Dendritic cell treated with granulocyte-macrophage colony-stimulating factor and Interleukin-4, amounts not matched to agents 40 ng/mL and 50 ng/mL, for 4 days (primary cell): ENCODE results near the gene MBD3.
A peak's percentile ranks its signal among the peaks of the same experiment; 100 is the strongest.

Source experiments
- H3K27ac Mint-ChIP-seq: one replicate; pipeline ENCODE4 v1.8.0; 2022; ENCODE audit warnings: mild to moderate bottlenecking, mixed read lengths
- H3K27me3 Mint-ChIP-seq: one replicate; pipeline ENCODE4 v1.8.0; 2022; ENCODE audit warnings: mild to moderate bottlenecking, mixed read lengths
- H3K36me3 Mint-ChIP-seq: one replicate; pipeline ENCODE4 v1.8.0; 2022; ENCODE audit warnings: low read depth, mixed read lengths
- H3K4me1 Mint-ChIP-seq: one replicate; pipeline ENCODE4 v1.8.0; 2022; ENCODE audit warnings: low read depth, mixed read lengths
- H3K4me3 Mint-ChIP-seq: one replicate; pipeline ENCODE4 v1.8.0; 2022; ENCODE audit warnings: mild to moderate bottlenecking, moderate library complexity, mixed read lengths
- H3K9me3 Mint-ChIP-seq: one replicate; pipeline ENCODE4 v1.8.0; 2022; ENCODE audit warnings: mixed read lengths
- intact Hi-C: fragments of 100-400 bp; cut with micrococcal nuclease; formaldehyde crosslinking; loops from one replicate; pipeline ENCODE4 v1.15.0; 2022

MBD3 gene

DNA sequence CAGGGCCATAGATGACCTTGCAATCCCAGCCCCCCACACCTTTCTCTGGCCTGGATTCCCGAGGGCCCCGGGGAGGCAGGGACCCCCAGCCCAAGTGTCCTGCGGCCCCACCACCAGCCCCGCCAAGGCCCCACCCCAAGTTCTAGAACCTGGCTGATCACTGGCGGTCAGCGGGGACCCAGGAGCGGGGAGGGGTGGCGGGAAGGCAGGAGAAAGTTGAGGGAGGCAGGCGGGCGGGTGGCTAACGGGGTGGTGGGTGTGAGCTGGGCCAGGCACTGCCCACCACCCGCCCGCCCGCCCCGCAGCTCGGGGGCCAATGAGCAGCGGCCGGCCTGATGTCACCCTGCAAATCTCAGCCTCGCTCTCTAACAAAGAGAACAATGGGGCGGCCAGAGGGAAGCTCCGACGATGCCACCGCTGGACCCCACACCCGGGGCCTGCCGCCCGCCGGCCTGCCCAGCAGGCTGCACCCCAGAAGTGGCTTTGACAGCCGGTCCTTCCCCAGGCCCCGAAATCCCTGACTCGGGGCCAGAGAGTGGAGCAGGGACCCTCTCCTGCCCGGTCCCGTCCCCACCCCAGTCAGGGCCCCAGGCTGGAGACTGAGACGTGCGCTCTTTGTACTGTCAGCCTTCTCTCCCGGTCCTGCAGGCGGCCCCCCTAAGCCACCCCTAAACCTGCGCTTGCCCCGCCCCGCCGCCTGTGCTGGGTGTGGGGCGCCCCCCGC, 26.1 kb downstream of the MBD3 start:
- H3K4me1 Mint-ChIP-seq, result peaks cover 15% of the 10 kb centered on the region
- H3K27ac Mint-ChIP-seq, result no peak overlapping the region
- H3K27me3 Mint-ChIP-seq, result peaks cover 49% of the 10 kb centered on the region
- H3K4me3 Mint-ChIP-seq, result peak overlapping the region; percentile 26
- H3K36me3 Mint-ChIP-seq, result no peaks in the 10 kb centered on the region
- intact Hi-C loops, result no loop called here
- H3K9me3 Mint-ChIP-seq, result no peaks in the 10 kb centered on the region

DNA sequence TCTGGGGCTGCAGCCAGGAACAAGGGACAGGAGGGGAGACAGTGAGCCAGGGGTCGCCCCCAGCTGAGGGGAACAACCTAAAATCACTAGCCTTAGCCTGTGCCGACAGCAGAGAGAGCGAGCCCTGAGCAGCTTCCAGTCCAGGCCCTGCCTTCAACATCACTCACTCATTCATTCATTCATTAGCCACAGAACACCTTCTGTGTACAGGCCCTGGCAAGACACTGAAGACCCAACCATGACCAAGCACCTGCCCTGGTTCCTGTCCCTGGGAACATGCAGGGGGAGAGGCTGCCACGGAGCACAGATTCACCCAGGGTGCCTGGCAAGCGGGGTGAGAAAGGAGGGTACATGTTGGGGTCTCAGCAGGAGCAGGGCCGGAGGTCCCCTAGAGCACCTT, 29.4 kb downstream of the MBD3 start:
- Mint-ChIP-seq H3K4me1 (peaks cover 11% of the 10 kb centered on the region), H3K9me3 (no peaks in the 10 kb centered on the region), H3K27ac (no peak overlapping the region), H3K27me3 (peaks cover 28% of the 10 kb centered on the region), H3K36me3 (no peaks in the 10 kb centered on the region), H3K4me3 (no peak overlapping the region)
- intact Hi-C loops, result no loop called here

DNA sequence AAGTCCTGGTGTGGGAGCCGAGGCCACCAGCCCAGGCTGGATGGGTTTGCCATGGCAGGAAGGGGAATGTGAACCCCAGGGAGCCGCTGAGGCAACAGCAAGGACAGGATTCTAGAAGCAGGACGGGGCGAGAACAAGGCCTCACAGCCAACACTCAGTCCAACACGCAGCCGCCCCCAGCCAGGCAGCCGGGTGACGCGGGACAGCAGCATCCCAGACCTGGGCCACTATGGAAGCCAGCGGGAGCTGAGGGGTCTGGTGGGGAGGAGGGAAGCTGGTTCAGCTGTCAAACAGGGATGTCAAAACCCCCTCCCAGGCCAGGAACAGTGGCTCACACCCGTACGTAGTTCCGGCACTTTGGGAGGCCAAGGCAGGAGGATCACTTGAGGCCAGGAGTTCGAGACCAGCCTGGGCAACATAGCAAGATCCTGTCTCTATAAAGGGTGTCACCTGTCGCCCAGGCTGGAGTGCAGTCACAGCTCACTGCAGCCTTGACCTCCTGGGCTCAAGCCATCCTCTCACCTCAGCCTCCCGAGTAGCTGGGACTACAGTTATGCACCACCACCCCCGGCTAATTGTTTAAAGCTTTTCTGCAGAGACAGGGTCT, 31.3 kb downstream of the MBD3 start:
- Mint-ChIP-seq H3K27ac (no peak overlapping the region), H3K27me3 (peaks cover 24% of the 10 kb centered on the region), H3K4me3 (no peak overlapping the region)

DNA sequence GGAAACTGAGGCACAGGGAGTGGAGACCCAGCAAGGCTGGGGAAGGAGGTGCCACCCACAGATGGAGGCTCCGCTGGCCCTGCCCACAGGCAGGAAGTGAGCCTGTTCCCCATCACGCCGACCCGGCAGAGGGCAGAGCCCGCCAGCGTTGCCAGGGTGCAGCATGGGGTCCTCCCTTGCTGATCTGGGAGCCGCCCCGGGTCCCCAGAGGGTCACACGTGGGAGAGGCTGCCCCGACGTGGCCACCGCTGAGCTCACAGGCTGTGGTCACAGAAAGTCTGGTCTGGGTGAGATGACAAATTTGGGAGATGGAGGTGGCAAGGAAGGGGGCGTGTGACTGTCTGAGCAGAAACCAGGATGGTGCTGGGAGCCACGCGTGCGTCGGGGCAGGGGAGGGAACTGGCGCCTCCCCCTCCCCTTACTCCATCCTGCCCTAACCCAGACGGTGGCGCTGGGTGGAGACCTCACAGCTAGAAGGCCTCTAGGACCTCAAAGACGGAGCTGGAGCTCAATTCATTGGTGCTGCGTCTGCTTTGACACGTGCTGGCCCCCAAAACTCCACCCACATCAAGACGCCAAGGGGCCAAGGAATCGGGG, 32.3 kb downstream of the MBD3 start:
- Mint-ChIP-seq H3K9me3 (no peaks in the 10 kb centered on the region), H3K27ac (no peak overlapping the region), H3K36me3 (peaks cover 16% of the 10 kb centered on the region), H3K27me3 (peaks cover 17% of the 10 kb centered on the region), H3K4me1 (peaks cover 11% of the 10 kb centered on the region), H3K4me3 (no peak overlapping the region)
- intact Hi-C loops, result no loop called here

More for the DNA sequence above, 31.3 kb downstream of the MBD3 start:
- Mint-ChIP-seq H3K9me3 (no peaks in the 10 kb centered on the region), H3K36me3 (peaks cover 6% of the 10 kb centered on the region), H3K4me1 (peaks cover 11% of the 10 kb centered on the region)
- intact Hi-C loops, result no loop called here

DNA sequence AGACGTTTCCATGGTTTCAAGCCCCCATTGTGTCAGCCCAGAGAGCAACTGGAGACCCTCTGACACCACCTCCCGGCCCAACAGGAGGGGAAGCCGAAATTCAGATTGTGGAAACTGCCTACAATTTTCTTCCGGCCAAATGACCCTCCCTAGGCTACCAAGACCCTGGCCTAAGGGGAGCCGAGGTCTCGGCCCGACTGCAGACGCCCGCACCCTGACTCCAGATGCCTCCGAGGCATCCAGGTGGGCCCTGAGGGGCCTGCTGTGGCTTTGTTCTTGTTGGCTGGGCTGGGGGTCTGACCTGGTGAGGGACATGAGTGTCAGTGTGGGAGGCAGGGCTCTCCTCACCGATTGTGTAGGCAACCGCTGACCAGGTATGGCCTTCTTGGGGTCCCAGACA, 34.1 kb downstream of the MBD3 start:
- Mint-ChIP-seq H3K36me3 (peaks cover 18% of the 10 kb centered on the region), H3K4me1 (peaks cover 11% of the 10 kb centered on the region), H3K9me3 (no peaks in the 10 kb centered on the region), H3K4me3 (no peak overlapping the region), H3K27me3 (peaks cover 6% of the 10 kb centered on the region), H3K27ac (no peak overlapping the region)
- intact Hi-C loops, result no loop called here

DNA sequence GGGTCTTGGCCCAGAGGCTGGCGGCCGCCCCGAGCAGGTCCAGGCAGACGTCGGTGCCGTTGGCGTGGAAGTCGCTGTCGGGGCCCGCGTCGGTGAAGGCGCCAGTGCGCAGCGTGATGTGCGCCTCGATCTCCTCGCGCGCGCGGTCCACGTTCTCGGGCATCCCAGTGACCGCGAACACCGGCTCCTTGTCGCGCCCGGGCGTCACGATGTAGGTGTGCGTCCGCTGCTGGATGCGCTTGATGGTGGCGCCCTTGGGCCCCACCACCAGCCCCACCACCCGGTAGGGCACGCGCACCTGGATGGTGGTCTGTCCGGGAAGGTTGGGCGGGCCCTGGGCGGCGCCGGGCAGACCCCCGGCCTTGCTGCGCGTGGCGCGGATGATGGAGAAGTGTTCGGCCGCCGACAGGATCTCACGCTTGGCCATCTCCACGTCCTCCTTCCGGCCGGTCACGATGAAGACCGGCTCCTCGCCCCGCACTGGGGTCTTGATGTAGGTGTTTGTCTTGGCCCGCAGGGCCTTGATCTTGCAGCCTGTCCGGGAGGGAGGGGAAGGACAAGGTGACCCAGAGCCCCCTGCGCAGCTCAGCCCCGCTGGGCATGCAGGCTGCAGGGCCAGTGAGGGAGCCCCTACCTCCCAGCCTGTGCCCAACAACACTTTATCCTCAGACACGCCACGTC, 36.1 kb downstream of the MBD3 start:
- Mint-ChIP-seq H3K4me3 (no peak overlapping the region), H3K9me3 (no peaks in the 10 kb centered on the region), H3K27ac (no peak overlapping the region), H3K36me3 (peaks cover 18% of the 10 kb centered on the region), H3K4me1 (peaks cover 11% of the 10 kb centered on the region), H3K27me3 (peaks cover 14% of the 10 kb centered on the region)
- intact Hi-C loops, result no loop called here

DNA sequence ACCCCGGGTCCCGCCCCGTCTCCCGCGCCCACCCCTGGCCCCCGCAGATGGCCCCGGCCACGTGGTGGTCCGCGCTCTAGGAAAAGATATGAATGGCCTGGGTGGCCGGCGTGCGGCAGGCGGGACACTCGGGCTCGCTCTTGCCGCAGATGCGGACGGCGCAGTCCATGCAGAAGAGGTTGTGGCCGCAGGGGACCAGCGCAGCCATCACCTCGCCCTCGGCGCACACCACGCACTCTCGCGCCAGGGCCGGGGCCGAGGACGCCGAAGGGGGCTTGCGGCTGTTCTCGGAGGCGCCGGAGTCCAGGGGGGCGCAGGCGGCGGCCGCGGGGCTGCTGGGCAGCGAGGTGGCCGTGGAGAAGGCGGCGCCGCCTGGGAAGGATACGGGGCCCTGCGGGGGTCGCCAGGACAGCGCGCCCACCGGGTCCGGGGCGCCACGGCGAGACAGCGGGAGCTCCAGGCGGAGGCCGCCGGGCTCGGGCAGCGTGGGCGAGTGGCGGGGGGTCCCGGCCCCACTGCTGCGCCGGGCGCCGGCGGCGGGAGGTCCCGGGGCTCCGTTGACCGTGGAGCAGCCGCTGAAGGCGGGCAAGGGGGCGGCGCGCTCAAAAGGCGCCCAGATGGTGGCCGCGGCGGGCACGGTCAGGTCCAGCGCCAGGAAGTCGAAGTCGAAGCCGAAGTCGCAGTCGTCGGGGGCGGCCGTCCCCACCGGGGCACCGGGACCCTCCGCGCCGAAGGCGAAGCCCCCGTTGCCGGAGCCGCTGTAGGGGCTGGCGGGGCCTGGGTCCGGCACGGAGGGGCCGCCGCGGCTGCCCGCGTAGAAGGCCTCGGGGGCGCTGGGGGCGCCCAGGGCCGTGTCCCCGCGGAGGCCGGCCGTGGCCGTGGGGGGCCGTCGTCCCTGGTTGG, 36.9 kb downstream of the MBD3 start:
- peaks cover 18% of the 10 kb centered on the region for H3K36me3 Mint-ChIP-seq
- H3K27ac Mint-ChIP-seq, result no peak overlapping the region
- peaks cover 10% of the 10 kb centered on the region for H3K27me3 Mint-ChIP-seq
- no peaks in the 10 kb centered on the region for H3K9me3 Mint-ChIP-seq
- intact Hi-C loops, result no loop called here
- no peak overlapping the region for H3K4me3 Mint-ChIP-seq
- H3K4me1 Mint-ChIP-seq, result peaks cover 7% of the 10 kb centered on the region

DNA sequence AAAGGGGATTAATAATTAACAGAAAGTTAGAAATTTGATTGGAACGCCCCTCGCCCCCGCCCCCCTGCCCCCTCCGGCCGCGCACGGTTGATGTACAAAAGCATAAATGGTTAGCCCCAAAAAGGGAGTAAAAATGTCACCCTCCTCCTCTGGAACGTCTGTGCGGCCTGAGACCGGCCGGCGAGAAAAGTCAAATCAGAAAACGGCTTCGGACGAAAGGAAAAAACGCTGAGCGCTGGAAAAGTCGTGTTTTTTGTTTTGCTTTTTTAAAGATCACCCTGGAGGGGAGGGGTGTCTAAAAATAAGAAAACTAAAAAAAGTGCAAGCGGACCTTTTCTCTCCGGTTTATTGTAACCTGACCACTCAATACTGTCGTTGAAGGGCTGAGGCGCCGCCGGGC, 37.7 kb downstream of the MBD3 start:
- intact Hi-C loops, result no loop called here
- Mint-ChIP-seq H3K36me3 (peaks cover 18% of the 10 kb centered on the region), H3K9me3 (no peaks in the 10 kb centered on the region), H3K4me1 (no peaks in the 10 kb centered on the region), H3K27ac (no peak overlapping the region), H3K4me3 (no peak overlapping the region), H3K27me3 (peaks cover 10% of the 10 kb centered on the region)

DNA sequence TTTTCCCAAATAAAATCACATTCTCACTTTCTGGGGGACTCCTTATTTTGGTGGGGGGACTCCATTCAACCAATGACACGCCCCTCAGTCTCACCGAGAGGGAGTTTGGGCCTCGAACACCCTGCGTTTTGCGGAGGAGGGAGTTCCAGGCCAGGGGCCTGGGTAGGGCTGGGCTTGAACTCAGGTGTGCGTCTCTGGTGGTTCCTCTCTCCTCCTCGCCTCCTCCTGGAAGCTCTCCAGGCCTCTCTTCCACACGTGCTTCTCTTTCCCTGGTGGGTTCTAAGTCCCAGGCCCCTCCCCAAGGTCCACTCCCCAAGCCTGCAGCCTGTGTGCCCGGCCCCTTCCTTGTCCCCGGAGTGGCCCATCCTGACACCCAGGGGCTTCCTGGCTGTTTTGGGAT, 39.2 kb downstream of the MBD3 start:
- intact Hi-C loops, result no loop called here
- Mint-ChIP-seq H3K36me3 (peaks cover 18% of the 10 kb centered on the region), H3K27ac (no peak overlapping the region), H3K27me3 (peaks cover 13% of the 10 kb centered on the region), H3K9me3 (no peaks in the 10 kb centered on the region), H3K4me1 (no peaks in the 10 kb centered on the region), H3K4me3 (no peak overlapping the region)

DNA sequence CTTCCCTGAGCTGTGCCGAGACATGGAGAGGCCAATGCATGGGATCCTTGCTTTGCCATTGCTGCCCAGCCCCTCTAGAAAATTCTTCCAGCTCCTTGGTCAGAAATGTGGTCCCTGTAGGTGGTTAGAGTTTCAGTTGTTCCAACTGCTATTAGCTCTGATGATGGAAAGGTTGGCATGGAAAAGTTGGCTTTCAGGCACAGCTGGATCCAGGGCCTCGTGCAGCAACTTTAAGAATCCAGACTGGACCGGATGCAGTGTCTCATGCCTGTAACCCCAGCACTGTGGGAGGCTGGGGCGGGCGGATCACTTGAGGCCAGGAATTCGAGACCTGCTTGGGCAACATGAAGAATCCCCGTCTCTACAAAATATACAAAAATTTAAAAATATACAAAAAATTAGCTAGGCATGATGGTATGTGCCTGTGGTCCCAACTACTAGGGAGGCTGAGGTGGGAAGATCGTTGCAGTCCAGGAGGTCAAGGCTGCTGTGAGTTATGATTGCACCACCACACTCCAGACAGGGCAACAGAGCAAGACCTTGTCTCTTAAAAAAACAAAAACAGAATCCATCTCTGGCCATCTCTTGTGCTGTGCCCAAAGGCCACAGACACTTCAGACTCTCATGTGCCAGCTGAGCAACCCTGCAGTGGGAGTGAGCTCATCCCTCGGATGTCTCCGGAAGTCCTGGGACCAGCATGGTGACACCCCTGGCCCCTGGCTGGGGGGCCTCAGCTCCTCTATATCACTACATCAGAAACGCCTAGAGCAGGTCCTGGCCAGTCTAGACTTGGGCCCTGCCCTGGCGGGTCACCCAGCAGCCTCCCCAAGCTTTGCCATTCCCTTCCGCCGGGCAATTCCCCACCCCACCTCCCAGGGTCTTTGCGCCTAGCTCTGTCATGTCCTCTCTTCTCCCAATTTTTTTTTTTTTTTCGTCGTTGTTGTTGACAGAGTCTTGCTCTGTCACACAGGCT, 41.3 kb downstream of the MBD3 start:
- Mint-ChIP-seq H3K9me3 (no peaks in the 10 kb centered on the region), H3K4me3 (no peak overlapping the region), H3K27ac (no peak overlapping the region), H3K4me1 (no peaks in the 10 kb centered on the region), H3K27me3 (peaks cover 23% of the 10 kb centered on the region), H3K36me3 (peaks cover 12% of the 10 kb centered on the region)
- intact Hi-C loops, result no loop called here

DNA sequence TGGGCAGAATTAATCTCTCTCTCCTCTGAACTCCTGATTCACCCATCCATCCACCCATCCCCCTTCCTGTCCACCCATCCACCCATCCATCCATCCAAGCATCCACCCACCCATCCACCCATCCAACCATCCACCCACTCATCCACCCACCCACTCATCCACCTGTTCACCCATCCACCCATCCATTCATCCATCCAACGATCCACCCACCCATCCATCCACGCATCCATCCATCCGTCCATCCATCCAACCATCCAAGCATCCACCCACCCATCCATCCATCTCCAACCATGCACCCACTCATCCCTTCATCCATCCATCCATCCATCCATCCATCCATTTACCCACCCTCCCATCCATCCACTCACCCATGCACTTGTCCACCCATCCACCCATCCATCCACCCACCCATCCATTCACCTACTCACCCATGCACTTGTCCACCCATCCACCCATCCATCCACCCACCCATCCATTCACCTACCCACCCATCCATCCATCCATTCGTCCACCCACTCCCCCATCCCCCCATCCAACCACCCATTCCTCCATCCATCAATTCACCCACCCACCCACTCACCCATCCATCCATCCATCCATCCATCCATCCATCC, 43.2 kb downstream of the MBD3 start:
- no peaks in the 10 kb centered on the region for H3K4me1 Mint-ChIP-seq
- intact Hi-C loops, result loop anchor here (5.0 kb wide), 1 partner anchor 218 kb away; no protein-coding TSS in a partner anchor
- H3K4me3 Mint-ChIP-seq, result no peak overlapping the region
- peaks cover 38% of the 10 kb centered on the region for H3K27me3 Mint-ChIP-seq
- no peak overlapping the region for H3K27ac Mint-ChIP-seq
- no peaks in the 10 kb centered on the region for H3K9me3 Mint-ChIP-seq
- no peaks in the 10 kb centered on the region for H3K36me3 Mint-ChIP-seq

DNA sequence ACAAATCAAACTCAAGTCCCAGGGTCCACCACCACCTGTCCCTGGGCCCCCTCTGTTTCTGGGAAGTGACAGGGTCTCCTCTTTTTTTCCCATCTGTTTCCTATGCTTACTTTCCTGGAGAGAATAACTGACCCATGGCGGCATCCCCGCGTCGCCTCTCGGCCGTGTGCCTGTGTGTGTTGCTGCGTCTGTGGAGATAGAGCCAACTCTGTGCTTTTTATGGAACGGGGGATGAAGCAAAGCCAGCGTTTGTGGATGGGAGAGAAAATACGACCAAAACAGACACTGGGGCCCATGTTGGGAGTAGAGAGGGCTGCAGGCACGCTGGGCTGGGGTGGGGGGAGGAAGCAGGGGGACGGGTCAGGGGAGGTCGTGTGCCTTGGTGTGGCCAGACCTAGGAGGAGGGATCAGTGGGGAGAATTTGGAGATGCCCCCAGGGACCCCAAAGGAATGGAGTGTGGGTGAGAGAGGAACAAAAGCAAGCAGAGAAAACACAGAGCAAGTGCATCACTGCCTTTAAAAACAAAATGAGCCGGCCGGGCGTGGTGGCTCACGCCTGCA, 52.2 kb downstream of the MBD3 start:
- peaks cover 60% of the 10 kb centered on the region for H3K27me3 Mint-ChIP-seq

More for the DNA sequence above, 52.2 kb downstream of the MBD3 start:
- intact Hi-C loops, result no loop called here
- Mint-ChIP-seq H3K36me3 (no peaks in the 10 kb centered on the region), H3K9me3 (no peaks in the 10 kb centered on the region), H3K4me3 (no peak overlapping the region), H3K4me1 (no peaks in the 10 kb centered on the region), H3K27ac (no peak overlapping the region)
